ENCODE measurements around the gene CDH11.

The CDH11 gene

GRCh38 chr16:65069766-65070165, 52.1 kb downstream of the CDH11 start:
- Histone ChIP-seq H3K4me1 (ENCODE audit: insufficient read depth, insufficient read length) (no peaks in the 10 kb centered on the region), H3K4me3 (ENCODE audit: insufficient read length, low read depth) (no peak overlapping the region), H3K9ac (ENCODE audit: insufficient read length, low read depth) (no peak overlapping the region), H3K36me3 (ENCODE audit: insufficient read depth, insufficient read length, low read length) (peaks cover 4% of the 10 kb centered on the region), H3K27me3 (ENCODE audit: insufficient read depth, insufficient read length) (no peaks in the 10 kb centered on the region), H3K9me3 (ENCODE audit: insufficient read depth, low read length) (no peaks in the 10 kb centered on the region)
- DNase-seq (ENCODE audit: low read depth, low spot score): no peak
- TF ChIP-seq SUZ12 (IDR thresholded peaks at IDR 0.05; ENCODE audit: extremely low read depth, insufficient read depth, insufficient read length): no peak
- TF ChIP-seq YY1 (IDR thresholded peaks at IDR 0.05; ENCODE audit: insufficient read depth, insufficient read length): no peak
- no peak for TF ChIP-seq ZNF274 (IDR thresholded peaks at IDR 0.05; ENCODE audit: low read depth, low read length)

- peaks cover 4% of the 10 kb centered on the region for H3K36me3 ChIP-seq (ENCODE audit: insufficient read depth, insufficient read length, low read length)
- DNase-seq (ENCODE audit: low read depth, low spot score): no peak
- no peaks in the 10 kb centered on the region for H3K4me1 ChIP-seq (ENCODE audit: insufficient read depth, insufficient read length)
- no peaks in the 10 kb centered on the region for H3K27me3 ChIP-seq (ENCODE audit: insufficient read depth, insufficient read length)
- H3K9me3 ChIP-seq (ENCODE audit: insufficient read depth, low read length): no peaks in the 10 kb centered on the region
- TF ChIP-seq YY1 (IDR thresholded peaks at IDR 0.05; ENCODE audit: insufficient read depth, insufficient read length): no peak
- no peak for TF ChIP-seq SUZ12 (IDR thresholded peaks at IDR 0.05; ENCODE audit: extremely low read depth, insufficient read depth, insufficient read length)
- no peak for TF ChIP-seq ZNF274 (IDR thresholded peaks at IDR 0.05; ENCODE audit: low read depth, low read length)
- no peak overlapping the region for H3K9ac ChIP-seq (ENCODE audit: insufficient read length, low read depth)
- no peak overlapping the region for H3K4me3 ChIP-seq (ENCODE audit: insufficient read length, low read depth)
Measured at GRCh38 chr16:65069065-65069464, 52.8 kb downstream of the CDH11 start.

- H3K4me3 ChIP-seq (ENCODE audit: insufficient read length, low read depth): no peak overlapping the region
- DNase-seq (ENCODE audit: low read depth, low spot score): no peak
- H3K9ac ChIP-seq (ENCODE audit: insufficient read length, low read depth): no peak overlapping the region
- no peaks in the 10 kb centered on the region for H3K27me3 ChIP-seq (ENCODE audit: insufficient read depth, insufficient read length)
- H3K4me1 ChIP-seq (ENCODE audit: insufficient read depth, insufficient read length): no peaks in the 10 kb centered on the region
- TF ChIP-seq YY1 (IDR thresholded peaks at IDR 0.05; ENCODE audit: insufficient read depth, insufficient read length) (no peak), ZNF274 (IDR thresholded peaks at IDR 0.05; ENCODE audit: low read depth, low read length) (no peak), SUZ12 (IDR thresholded peaks at IDR 0.05; ENCODE audit: extremely low read depth, insufficient read depth, insufficient read length) (no peak)
- peaks cover 4% of the 10 kb centered on the region for H3K36me3 ChIP-seq (ENCODE audit: insufficient read depth, insufficient read length, low read length)
- no peaks in the 10 kb centered on the region for H3K9me3 ChIP-seq (ENCODE audit: insufficient read depth, low read length)
Measured at GRCh38 chr16:65068151-65068740, 53.6 kb downstream of the CDH11 start.

- H3K36me3 ChIP-seq (ENCODE audit: insufficient read depth, insufficient read length, low read length): no peaks in the 10 kb centered on the region
- H3K4me3 ChIP-seq (ENCODE audit: insufficient read length, low read depth): no peak overlapping the region
- H3K9ac ChIP-seq (ENCODE audit: insufficient read length, low read depth): no peak overlapping the region
- H3K4me1 ChIP-seq (ENCODE audit: insufficient read depth, insufficient read length): no peaks in the 10 kb centered on the region
- H3K27me3 ChIP-seq (ENCODE audit: insufficient read depth, insufficient read length): no peaks in the 10 kb centered on the region
- DNase-seq (ENCODE audit: low read depth, low spot score): no peak
- TF ChIP-seq YY1 (IDR thresholded peaks at IDR 0.05; ENCODE audit: insufficient read depth, insufficient read length) (no peak), SUZ12 (IDR thresholded peaks at IDR 0.05; ENCODE audit: extremely low read depth, insufficient read depth, insufficient read length) (no peak), ZNF274 (IDR thresholded peaks at IDR 0.05; ENCODE audit: low read depth, low read length) (no peak)
- H3K9me3 ChIP-seq (ENCODE audit: insufficient read depth, low read length): no peaks in the 10 kb centered on the region
Measured at GRCh38 chr16:65066651-65067050, 55.2 kb downstream of the CDH11 start.

- H3K9ac ChIP-seq (ENCODE audit: insufficient read length, low read depth): no peak overlapping the region
- H3K36me3 ChIP-seq (ENCODE audit: insufficient read depth, insufficient read length, low read length): no peaks in the 10 kb centered on the region
- no peaks in the 10 kb centered on the region for H3K27me3 ChIP-seq (ENCODE audit: insufficient read depth, insufficient read length)
- H3K9me3 ChIP-seq (ENCODE audit: insufficient read depth, low read length): no peaks in the 10 kb centered on the region
- no peak overlapping the region for H3K4me3 ChIP-seq (ENCODE audit: insufficient read length, low read depth)
- TF ChIP-seq SUZ12 (IDR thresholded peaks at IDR 0.05; ENCODE audit: extremely low read depth, insufficient read depth, insufficient read length) (no peak), ZNF274 (IDR thresholded peaks at IDR 0.05; ENCODE audit: low read depth, low read length) (no peak), YY1 (IDR thresholded peaks at IDR 0.05; ENCODE audit: insufficient read depth, insufficient read length) (no peak)
- no peak for DNase-seq (ENCODE audit: low read depth, low spot score)
- H3K4me1 ChIP-seq (ENCODE audit: insufficient read depth, insufficient read length): no peaks in the 10 kb centered on the region
Measured at GRCh38 chr16:65065031-65065430, 56.8 kb downstream of the CDH11 start.

- no peaks in the 10 kb centered on the region for H3K27me3 ChIP-seq (ENCODE audit: insufficient read depth, insufficient read length)
- TF ChIP-seq YY1 (IDR thresholded peaks at IDR 0.05; ENCODE audit: insufficient read depth, insufficient read length) (no peak), ZNF274 (IDR thresholded peaks at IDR 0.05; ENCODE audit: low read depth, low read length) (no peak)
- H3K9me3 ChIP-seq (ENCODE audit: insufficient read depth, low read length): no peaks in the 10 kb centered on the region
- no peak overlapping the region for H3K4me3 ChIP-seq (ENCODE audit: insufficient read length, low read depth)
- H3K4me1 ChIP-seq (ENCODE audit: insufficient read depth, insufficient read length): no peaks in the 10 kb centered on the region
- no peak for DNase-seq (ENCODE audit: low read depth, low spot score)
- H3K9ac ChIP-seq (ENCODE audit: insufficient read length, low read depth): no peak overlapping the region
- no peaks in the 10 kb centered on the region for H3K36me3 ChIP-seq (ENCODE audit: insufficient read depth, insufficient read length, low read length)
Measured at GRCh38 chr16:65064131-65064530, 57.7 kb downstream of the CDH11 start.

GRCh38 chr16:65062736-65063583, 58.9 kb downstream of the CDH11 start:
- no peak for TF ChIP-seq SUZ12 (IDR thresholded peaks at IDR 0.05; ENCODE audit: extremely low read depth, insufficient read depth, insufficient read length)
- TF ChIP-seq YY1 (IDR thresholded peaks at IDR 0.05; ENCODE audit: insufficient read depth, insufficient read length): no peak
- TF ChIP-seq ZNF274 (IDR thresholded peaks at IDR 0.05; ENCODE audit: low read depth, low read length): no peak
- no peak for DNase-seq (ENCODE audit: low read depth, low spot score)
- Histone ChIP-seq H3K9me3 (ENCODE audit: insufficient read depth, low read length) (no peaks in the 10 kb centered on the region), H3K4me3 (ENCODE audit: insufficient read length, low read depth) (no peak overlapping the region), H3K4me1 (ENCODE audit: insufficient read depth, insufficient read length) (no peaks in the 10 kb centered on the region), H3K9ac (ENCODE audit: insufficient read length, low read depth) (no peak overlapping the region), H3K36me3 (ENCODE audit: insufficient read depth, insufficient read length, low read length) (no peaks in the 10 kb centered on the region), H3K27me3 (ENCODE audit: insufficient read depth, insufficient read length) (no peaks in the 10 kb centered on the region)

Measured in NT2/D1 (cell line).